GM18520 (cell line): Measurements from ENCODE around the gene TEX261.
"Not testable (repeated sequence)": the region's sequence is repeated elsewhere in the genome, so short reads cannot be mapped to it uniquely, and the experiment has no call there.

Experiments used
- ATAC-seq: cut with Tn5 transposase; IDR thresholded peaks from one replicate; pipeline ENCODE4 v1.9.1; 2021; ENCODE audit not compliant: unreplicated experiment

The TEX261 gene

DNA sequence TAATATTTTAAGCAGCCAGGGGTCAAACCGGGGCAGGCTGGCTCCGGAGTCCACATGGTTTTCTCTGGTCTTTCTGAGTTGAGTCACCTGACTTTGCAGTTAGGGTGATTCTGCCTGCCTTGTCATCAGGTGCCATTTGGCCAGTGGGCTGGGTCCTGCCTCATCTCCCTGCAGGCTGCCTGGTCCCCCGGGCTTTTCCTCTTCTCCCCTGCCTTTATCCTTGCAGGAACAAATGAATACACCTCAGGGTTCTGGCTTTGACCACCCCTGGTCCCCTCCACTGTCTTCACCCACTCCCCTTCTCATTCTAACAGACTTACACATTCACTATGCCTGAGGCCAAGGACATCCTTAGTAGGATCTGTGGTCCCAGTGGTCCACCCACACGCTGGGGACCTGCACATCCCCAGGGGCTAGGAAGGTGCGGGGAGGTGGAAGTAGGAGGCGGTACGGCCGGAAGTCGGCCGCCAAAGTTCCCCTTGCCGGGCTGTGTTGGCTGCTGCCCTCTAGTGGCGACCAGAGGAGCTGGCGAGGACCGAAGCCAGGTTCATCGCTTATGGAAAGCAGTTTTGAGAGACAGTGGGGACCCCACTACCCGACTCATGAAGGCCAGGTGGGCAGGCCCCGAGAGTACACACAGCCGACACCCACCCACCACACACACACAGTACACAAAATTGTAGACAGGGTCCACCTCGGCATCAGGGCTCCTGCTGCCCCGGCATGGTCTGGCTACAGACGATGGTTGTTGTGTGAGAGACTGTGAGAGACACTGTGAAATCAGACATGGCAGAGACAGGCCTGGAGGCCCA, 6.3 kb upstream of the TEX261 start:
- ATAC-seq = peak; percentile 74

DNA sequence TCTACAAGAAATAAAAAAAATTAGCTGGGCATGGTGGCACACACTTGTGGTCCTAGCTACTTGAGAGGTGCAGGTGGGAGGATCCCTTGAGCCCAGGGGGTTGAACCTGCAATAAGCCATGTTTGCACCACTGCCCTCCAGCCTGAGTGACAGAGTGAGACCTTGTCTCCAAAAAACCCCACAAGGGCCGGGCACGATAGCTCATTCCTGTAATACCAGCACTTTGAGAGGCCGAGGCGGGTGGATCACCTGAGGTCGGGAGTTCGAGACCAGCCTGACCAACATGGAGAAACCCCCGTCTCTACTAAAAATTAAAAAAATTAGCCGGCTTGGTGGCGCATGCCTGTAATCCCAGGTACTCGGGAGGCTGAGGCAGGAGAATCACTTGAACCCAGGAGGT, 5.3 kb upstream of the TEX261 start:
- not testable (repeated sequence) for ATAC-seq

- no peak for ATAC-seq
Measured at GRCh38 chr2:70999362-70999761, 4.7 kb upstream of the TEX261 start.

DNA sequence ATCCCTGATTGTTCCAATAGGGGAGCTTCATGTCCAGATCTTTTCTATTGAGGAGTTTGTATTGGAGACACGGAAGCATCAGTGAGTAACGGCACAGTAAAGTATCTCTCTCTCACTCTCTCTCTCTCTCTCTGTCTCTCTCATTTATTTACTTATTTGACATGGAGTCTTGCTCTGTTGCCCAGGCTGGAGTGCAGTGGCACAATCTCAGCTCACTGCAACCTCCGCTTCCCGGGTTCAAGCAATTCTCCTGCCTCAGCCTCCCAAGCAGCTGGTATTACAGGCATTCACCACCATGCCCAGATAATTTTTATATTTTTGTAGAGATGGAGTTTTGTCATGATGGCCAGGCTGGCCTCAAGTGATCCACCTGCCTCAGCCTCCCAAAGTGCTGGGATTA, 4.2 kb upstream of the TEX261 start:
- not testable (repeated sequence) for ATAC-seq

GRCh38 chr2:70995426-70995729, 705 bp upstream of the TEX261 start:
- ATAC-seq = no peak

DNA sequence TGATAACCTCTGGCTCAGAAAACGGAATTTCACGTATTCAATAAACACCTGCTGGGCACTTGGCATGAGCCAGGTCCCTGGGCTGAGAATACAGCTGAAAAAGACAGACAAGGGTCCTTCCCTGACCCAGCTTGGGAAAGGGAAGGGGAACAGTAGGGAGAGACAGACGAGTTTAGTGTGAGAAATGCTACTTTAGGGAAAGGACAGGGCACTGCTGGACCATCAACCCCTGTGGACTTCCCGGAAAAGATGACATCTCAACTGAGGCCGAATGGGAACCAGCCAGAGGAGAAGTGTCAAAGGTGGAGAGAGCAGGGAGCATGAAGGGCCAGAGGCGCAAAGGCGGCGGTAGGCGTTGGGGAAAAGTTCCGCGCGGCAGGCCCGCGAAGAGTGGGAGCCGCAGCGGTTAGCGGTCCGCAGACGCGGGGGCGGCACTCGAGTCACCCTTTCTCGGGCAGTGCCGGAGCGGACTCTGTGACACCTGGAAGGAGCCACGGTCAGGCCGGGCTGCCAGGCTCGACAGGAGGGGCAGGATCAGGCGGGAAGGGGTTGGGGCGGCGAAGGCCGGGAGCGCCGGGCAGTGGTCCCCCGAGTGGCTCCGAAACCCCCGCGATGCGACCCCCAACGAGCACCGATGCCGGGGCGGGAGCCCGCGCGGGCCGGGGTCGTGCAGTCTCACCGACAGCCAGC, 519 bp downstream of the TEX261 start:
- ATAC-seq = no peak

DNA sequence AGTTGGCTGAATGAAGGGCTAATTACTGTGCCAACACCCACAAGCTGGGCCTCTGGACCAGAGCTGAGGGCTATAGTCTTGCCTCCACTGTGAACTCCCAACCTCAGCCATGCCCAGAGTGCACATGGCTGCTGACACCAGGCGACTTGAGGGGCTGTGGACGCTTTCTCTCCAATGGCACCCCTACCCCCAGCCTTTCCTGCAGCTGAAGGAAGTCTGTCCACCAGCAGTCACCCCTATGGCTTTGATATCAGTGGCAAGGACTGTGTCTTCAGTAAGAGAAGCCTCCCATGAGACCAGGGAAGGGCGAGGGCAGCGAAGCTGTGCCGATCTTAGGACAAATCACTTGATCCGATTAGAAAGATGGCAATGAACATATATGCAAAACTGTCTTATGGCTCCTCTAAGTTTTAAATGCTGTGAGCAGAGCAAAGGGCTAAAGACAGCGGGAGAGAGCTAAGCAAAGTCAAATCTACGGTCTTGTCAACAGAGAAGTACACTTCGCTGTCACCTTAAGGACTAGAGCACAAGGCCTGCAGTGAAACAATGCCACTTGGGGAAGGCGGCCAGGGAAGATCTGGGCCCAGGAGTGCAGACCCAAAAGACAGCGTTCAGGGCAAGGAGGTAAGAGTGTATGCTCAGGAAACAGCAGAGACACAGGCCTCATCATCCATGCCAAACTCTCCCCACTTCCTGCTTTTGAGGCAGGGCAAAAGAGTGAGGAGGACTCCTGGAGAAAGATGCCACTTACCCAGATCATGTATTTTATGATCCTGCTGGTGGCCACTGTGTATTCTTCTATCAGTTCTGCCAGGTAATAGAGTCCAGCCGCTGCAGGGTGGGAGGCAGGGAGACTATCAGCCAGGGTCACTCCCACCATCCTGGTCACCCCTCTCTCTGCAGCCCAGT, 1.5 kb downstream of the TEX261 start:
- no peak for ATAC-seq

DNA sequence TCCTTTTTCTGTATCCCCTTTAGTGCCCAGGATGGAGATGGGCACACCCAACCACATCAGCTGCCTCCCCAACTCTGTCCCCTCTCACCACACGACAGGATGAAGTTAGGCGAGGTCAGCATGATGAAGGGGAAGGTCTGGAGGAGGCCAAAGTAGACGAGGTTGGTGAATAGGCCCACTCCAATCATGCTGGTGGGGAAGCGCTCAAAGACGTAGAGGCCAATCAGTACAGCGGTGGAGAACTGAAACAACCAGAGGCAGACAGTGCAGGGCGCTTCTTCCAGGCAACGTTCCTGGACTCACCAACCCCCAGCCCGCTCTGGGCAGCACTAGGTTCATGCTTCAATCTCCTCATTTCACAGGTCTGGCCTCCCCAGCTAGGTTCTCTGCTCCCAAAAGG, 2.9 kb downstream of the TEX261 start:
- no peak for ATAC-seq

GRCh38 chr2:70991142-70991541, 3.5 kb downstream of the TEX261 start:
- ATAC-seq = no peak

DNA sequence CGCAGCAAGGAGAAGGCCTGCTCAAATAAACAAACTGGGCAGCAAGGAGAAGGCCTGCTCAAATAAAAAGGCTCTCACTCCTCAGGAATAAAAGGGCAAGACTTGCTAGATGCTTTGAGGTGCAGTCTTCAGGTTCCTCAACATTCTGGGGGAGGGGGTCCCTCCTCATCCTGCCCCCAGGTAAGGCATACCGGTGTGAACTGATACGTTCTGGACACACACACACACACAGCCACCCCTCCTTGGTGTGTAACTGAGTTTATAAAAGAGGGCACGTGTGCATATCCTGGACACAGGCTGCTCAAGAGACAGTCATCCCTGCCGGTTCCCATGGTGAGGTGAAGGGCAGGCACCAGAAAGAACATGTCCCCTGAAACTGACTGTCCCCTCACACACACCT, 4.5 kb downstream of the TEX261 start:
- ATAC-seq = no peak

- no peak for ATAC-seq
Measured at GRCh38 chr2:70988726-70989648, 5.7 kb downstream of the TEX261 start.

- no peak for ATAC-seq
Measured at GRCh38 chr2:70988151-70988550, 6.5 kb downstream of the TEX261 start.

DNA sequence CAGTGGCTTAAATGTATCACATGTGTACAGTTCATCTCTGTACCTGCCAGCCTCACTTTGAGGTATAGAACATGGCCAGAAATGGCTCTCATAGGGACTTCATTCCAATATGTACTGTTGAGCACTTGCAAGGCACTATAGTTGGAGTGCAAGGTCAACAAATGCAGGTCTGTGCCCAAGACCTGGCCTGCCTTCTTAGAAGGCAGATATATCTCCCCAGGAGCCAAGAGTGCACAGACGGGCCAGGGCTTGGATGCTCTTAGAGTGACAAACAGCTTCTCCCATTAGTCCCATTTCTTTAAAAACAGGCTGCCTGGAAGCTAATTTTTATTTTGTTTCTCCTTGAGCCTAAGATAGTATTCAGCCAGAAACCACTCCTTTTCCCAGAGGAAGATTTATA, 7.3 kb downstream of the TEX261 start:
- ATAC-seq = no peak

GRCh38 chr2:70986499-70987189, 8.0 kb downstream of the TEX261 start:
- no peak for ATAC-seq

DNA sequence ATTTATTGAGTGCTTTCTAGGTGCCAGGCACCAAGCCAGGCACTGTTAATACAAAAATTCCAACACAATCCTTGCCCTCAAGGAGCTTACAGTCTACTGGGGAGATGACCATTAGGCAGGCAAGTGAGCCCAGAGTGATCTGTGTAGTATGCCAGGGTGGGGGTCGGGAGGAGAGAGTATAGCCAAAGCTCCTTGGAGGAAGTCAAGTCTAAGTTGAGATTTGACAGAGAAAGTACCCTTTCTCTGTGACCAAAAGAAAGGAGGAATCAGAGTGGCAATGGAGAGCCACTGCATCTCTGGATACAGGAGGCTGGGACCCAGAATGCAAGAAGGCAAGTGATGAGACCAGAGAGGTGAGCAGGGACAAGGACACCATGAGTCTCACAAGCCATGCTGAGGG, 8.7 kb downstream of the TEX261 start:
- ATAC-seq = no peak

DNA sequence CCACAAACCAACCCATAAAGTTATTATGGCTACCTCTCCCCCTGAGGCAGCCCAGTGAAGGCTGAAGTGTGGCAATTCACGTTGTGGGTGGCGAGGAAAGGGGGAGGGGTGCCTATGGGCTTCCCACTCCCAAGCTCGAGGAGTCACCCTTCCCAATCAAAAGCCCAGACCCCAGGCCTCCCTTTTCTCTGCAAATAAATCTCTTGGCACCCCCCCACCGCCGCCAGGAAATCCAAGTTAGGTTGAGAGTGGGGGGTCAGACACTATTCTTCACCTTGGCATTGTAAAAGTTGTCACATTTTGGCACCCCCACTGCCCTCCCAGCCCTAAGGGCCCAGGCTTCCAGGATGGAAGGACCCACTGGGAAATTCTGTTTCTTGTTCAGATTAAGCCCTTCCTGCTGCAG, 9.4 kb downstream of the TEX261 start:
- no peak for ATAC-seq

- ATAC-seq = peak; percentile 68
Measured at GRCh38 chr2:70984576-70985282, 9.9 kb downstream of the TEX261 start.

DNA sequence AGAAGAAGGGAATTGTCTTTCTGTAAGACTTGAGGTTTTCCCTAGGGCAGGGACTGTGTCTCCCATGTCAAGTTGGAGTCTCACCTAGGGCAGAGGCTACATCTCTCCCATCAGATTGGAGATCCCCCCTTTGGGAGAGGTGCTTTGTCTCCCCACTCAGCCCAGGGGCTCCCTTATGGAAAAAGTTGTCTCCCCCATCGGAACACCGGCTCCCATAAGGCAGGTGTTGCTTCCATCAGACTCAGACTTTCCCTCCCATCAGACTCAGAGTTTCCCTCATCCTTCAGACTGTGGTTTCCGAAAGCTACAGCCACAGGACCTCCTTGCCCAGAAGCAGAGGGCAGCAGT, 10.5 kb downstream of the TEX261 start:
- no peak for ATAC-seq

DNA sequence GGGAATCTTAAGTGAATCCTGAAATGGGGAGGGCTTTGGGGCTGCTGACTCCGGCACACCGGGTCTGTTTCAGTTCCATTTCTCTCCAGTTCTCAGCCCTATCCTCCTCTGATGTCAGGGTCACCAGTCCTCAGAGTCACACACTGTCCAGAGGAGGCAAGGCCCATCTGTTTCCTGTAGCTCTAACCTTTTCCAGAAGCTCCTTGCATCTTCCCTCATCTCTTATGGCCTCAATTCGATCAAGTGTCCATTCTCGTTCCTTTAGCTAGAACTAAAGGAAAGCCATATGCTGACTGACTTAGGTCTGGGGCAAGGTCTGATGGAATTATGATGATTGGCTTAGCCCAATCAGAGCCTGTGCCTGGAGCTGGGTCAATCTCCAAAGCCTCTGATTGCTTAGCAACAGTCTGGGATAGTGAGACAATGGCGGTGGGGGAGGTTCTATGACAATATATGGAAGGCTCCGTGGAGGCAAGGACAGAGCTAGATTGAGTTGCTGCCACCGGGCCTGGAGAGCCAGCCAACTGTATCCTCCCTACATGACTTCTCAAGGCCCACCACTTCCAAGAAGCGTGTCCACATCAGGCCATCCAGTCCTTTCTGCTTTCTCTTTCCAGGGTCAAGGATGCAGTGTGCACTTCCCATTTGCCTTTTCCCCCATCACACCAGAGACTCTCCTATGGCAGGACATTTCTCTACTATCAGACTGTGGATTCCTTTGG, 11.0 kb downstream of the TEX261 start:
- no peak for ATAC-seq
